OCI-LY3 (cell line): ENCODE measurements around the gene TACC2.

Experiments used
- EZH2phosphoT487 ChIP-seq: fragments of 200-600 bp; shearing (Covaris generic); IDR thresholded peaks from 2 replicates; pipeline ENCODE4 v1.6.1; 2018; ENCODE audit warnings: antibody characterized with exemption, mixed run types, low read depth
- TF ChIP-seq, protein P1 (sequence below): fragments of 200-600, 300-600 bp; sonication (generic); IDR thresholded peaks from 2 replicates; pipeline ENCODE4 v1.5.1; 2014; ENCODE audit warnings: antibody characterized with exemption, low read length, low read depth

DNA sequence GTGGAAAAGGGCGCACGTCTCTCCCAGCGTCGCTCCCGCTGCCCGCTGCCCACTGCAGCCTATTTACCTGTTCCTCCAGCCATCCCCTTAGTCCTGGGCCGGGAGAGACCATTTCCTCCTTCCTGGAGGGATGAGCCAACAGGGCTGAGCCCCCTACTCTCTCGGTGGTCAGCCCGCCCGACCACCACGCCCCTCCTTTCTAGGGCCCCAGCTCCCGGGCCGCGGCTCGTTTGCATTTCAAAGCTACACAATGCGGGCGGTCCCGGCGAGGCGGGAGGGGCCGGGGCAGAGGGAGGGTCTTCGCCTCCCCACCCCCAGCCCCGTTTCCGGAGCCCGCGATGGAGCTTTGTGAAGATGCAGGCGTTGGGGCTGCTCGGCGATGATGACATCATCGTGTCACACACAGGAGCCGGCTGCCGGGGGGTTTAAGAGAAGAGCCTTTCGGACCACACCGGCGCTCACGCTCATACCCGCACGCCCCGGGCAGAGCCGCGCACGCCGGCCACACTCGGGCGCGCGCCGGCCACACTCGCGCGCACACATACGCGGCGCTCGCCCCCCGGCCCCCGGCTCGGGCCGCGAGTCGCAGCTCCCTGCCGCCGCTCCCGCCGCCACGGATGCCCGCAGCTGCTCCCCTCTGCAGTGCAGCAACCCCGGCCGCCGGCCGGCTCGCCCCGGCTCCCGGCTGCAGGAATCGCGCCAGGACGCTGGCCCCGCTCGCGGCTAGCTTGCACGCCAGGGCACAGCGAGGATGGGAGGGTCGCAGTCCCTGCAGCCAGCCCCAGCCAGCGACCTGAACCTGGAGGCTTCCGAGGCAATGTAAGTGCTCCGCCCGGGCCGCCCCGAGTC, 174.4 kb downstream of the TACC2 start:
- TF ChIP-seq, protein P1, sequence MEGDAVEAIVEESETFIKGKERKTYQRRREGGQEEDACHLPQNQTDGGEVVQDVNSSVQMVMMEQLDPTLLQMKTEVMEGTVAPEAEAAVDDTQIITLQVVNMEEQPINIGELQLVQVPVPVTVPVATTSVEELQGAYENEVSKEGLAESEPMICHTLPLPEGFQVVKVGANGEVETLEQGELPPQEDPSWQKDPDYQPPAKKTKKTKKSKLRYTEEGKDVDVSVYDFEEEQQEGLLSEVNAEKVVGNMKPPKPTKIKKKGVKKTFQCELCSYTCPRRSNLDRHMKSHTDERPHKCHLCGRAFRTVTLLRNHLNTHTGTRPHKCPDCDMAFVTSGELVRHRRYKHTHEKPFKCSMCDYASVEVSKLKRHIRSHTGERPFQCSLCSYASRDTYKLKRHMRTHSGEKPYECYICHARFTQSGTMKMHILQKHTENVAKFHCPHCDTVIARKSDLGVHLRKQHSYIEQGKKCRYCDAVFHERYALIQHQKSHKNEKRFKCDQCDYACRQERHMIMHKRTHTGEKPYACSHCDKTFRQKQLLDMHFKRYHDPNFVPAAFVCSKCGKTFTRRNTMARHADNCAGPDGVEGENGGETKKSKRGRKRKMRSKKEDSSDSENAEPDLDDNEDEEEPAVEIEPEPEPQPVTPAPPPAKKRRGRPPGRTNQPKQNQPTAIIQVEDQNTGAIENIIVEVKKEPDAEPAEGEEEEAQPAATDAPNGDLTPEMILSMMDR = no peak
- no peak for TF ChIP-seq EZH2phosphoT487
